Mucosa of descending colon (tissue), 3 donors: ENCODE results near the gene PIGBOS1. TPM values are rescaled to one million over a fixed set of nuclear protein-coding genes. Genes with fewer than 3 reads are reported as not detected.
"Not testable (repeated sequence)": the region's sequence is repeated elsewhere in the genome, so short reads cannot be mapped to it uniquely, and the experiment has no call there.

ENCODE experiments used
- ATAC-seq: fragments of 200-7000 bp; cut with Tn5 transposase; one replicate; pipeline ENCODE4 v1.9.1; 2020; ENCODE audit warnings: mild to moderate bottlenecking, moderate library complexity
- DNase-seq, 3 donors: peaks; one replicate each; pipeline ENCODE4 v3.0.0-alpha.2; 2020
- H3K36me3 ChIP-seq: fragments of 200-600 bp; one replicate; pipeline ENCODE4 v1.8.0; 2021; ENCODE audit warnings: low read depth, mild to moderate bottlenecking
- H3K4me1 ChIP-seq: fragments of 200-600 bp; one replicate; pipeline ENCODE4 v1.8.0; 2021; ENCODE audit warnings: low read depth, mild to moderate bottlenecking
- H3K4me3 ChIP-seq: fragments of 200-600 bp; one replicate; pipeline ENCODE4 v1.8.0; 2021; ENCODE audit warnings: mild to moderate bottlenecking
- H3K9me3 ChIP-seq: fragments of 200-600 bp; one replicate; pipeline ENCODE4 v1.8.0; 2021; ENCODE audit warnings: mild to moderate bottlenecking
- intact Hi-C, 2 donors: fragments of 100-400 bp; cut with DNase I in 1 of 2; cut with micrococcal nuclease in 1 of 2; formaldehyde crosslinking; loops; one replicate each; pipeline versions ENCODE4 v1.11.0 to v1.11.1; 2022; cut with DNase I, micrococcal nuclease
- total RNA-seq, 3 donors: library from RNA; stranded (reverse); fragmentation: NEBNext Ultra II Directional in 2 of 3; extraction: Animal tissue kit (Norgen Biotek cat#: 25700) in 2 of 3; gene quantifications; one replicate each; pipeline versions ENCODE4 v1.2.1 to v1.2.4, GENCODE V29; 2021 to 2023
- TF ChIP-seq, protein P1 (sequence below): fragments of 200-600 bp; IDR thresholded peaks from one replicate; pipeline ENCODE4 v1.8.0; 2022; ENCODE audit warnings: antibody characterized with exemption, mild to moderate bottlenecking
- donor health status: DM: no; HTN: no; CAD: no; lungs with moderate emphysema.
- donor health status: DM: no; HTN: no; CAD: no.
- donor health status: DM: no; HTN: yes; CAD: no.

PIGBOS1 gene
- total RNA-seq, 3 donors from 2014 or later: 7.7 to 11.0 (median 9.8) TPM

DNA sequence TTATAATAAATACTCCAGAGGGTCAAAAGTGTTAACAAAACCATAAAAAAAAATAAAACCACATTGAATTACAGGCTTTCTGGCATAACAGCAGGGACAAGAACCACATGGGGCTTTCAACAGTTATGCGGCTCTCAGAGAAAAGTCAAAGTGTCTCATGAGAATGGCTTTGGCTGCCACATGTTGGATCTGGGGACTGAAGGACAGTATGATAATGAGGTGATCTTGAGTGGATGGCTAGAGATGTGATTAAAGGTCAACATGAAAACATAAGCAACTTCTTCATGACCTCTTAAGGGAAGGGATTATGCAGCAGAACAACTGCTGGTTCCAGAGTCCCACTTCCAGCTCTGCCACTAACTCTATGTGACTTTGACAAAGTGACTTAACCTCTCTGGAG is 34.5 kb downstream of the PIGBOS1 start:
- intact Hi-C loops: no loop called here
- TF ChIP-seq, protein P1, sequence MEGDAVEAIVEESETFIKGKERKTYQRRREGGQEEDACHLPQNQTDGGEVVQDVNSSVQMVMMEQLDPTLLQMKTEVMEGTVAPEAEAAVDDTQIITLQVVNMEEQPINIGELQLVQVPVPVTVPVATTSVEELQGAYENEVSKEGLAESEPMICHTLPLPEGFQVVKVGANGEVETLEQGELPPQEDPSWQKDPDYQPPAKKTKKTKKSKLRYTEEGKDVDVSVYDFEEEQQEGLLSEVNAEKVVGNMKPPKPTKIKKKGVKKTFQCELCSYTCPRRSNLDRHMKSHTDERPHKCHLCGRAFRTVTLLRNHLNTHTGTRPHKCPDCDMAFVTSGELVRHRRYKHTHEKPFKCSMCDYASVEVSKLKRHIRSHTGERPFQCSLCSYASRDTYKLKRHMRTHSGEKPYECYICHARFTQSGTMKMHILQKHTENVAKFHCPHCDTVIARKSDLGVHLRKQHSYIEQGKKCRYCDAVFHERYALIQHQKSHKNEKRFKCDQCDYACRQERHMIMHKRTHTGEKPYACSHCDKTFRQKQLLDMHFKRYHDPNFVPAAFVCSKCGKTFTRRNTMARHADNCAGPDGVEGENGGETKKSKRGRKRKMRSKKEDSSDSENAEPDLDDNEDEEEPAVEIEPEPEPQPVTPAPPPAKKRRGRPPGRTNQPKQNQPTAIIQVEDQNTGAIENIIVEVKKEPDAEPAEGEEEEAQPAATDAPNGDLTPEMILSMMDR: no peak
- H3K36me3 ChIP-seq: no peaks in the 10 kb centered on the region
- no peak overlapping the region for H3K4me3 ChIP-seq
- ATAC-seq (no peak), DNase-seq (no peak)
- H3K4me1 ChIP-seq: peaks cover 13% of the 10 kb centered on the region
- no peaks in the 10 kb centered on the region for H3K9me3 ChIP-seq

DNA sequence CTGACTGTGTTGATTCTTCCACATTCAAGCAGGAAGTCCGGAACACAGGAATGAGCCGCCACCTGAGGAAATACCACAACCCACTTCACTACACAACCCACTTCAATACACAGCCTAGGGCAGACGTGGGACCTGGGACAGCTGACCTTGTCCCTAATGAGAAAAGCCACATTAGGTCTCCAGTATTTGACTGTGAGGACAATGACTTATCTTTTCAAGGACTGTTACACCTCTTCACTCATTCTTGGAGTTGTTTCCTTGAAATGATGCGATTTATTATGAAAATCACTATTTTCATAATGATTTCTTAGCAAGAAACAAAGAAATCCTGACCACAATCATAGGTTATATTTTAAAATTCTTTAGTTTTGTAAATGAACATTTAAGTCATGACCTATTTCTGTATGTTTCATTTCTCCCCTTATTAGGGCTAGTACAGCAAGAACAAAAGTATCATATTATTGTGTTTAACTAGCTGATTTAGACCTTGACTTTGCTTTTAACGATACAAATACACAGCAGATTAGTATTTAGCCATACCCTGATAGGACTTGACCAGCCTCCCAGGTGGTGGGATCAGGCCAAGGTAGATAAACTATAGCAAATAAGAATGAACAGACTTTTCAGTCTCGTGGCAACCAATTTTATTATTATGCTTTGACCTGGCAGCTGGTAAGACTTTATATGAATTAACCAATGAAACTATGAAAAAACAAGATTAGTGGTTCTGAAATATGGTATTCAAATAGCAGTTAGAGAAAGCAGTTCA is 35.4 kb downstream of the PIGBOS1 start:
- Histone ChIP-seq H3K36me3 (no peaks in the 10 kb centered on the region), H3K9me3 (no peaks in the 10 kb centered on the region), H3K4me1 (peaks cover 12% of the 10 kb centered on the region), H3K4me3 (no peak overlapping the region)
- no peak for DNase-seq
- ATAC-seq: no peak
- TF ChIP-seq, protein P1: no peak
- intact Hi-C loops: no loop called here

DNA sequence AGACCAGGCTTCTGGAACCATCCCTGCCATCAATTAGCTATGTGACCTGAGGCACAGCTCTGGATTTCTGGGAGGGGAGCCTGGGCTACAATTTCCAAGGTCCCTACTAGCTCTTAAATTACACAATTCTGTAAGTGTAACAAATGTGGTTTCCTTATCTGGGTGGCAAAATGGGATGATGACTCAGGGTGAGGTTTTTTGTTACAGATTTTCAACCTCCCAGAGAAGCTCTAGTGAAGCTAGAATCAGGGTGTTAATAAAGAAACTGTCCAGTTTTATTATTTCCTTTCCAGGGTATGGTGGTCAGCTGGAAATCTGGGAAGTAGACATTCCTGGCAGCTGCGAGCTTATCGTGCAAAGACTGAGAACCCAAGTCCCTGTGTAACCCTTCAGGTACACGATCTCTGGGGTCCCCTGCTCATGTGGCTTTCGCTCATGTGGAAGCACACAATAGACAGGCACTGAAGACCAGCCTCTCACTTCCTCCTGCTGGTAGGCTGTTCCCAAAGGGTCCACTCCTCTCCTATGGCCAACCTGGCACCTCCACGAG is 36.6 kb downstream of the PIGBOS1 start:
- ATAC-seq: peak; percentile 44
- no peaks in the 10 kb centered on the region for H3K36me3 ChIP-seq
- no peak for DNase-seq
- intact Hi-C loops: no loop called here
- peaks cover 9% of the 10 kb centered on the region for H3K4me1 ChIP-seq
- H3K4me3 ChIP-seq: no peak overlapping the region
- TF ChIP-seq, protein P1: no peak
- H3K9me3 ChIP-seq: no peaks in the 10 kb centered on the region

DNA sequence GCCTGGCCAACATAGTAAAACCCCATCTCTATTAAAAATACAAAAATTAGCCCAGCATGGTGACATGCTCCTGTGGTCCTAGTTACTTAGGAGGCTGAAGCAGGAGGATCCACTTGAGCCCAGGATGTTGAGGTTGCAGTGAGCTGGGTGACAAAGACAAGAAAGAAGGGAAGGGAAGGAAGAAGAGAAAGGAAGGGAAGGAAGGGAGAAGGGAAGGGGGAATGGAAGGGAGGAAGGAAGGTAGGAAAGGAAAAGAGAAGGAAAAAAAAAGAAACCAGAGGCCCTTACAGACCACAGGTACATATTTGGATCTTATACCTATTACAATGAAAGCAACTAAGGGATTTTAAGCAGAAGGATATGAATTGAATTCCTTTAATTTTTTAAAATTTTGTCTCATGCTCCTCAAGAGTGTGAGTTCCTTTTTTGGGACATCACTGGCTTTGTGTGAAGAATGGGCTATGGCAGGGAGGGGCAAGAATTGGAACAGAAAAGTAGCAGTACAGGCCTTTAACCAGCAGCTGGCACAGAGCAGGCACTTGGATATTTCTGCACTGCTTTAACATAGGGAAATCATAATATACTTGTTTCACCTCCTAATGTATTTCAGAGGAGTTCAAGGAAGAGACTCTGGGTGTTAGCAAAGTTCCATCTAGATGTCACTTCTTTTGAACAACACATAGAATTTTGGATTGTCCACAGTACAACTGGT is 37.2 kb downstream of the PIGBOS1 start:
- Histone ChIP-seq H3K4me3 (no peak overlapping the region), H3K36me3 (no peaks in the 10 kb centered on the region), H3K4me1 (peaks cover 9% of the 10 kb centered on the region), H3K9me3 (no peaks in the 10 kb centered on the region)
- TF ChIP-seq, protein P1: no peak
- intact Hi-C loops: no loop called here
- DNase-seq (no peak), ATAC-seq (no peak)

DNA sequence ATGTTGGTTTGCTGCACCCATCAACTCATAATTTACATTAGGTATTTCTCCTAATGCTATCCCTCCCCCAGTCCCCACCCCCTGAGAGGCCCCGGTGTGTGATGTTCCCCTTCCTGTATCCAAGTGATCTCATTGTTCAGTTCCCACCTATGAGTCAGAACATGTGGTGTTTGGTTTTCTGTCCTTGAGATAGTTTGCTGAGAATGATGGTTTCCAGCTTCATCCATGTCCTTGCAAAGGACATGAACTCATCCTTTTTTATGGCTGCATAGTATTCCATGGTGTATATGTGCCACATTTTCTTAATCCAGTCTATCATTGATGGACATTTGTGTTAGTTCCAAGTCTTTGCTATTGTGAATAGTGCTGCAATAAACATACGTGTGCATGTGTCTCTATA is 38.3 kb downstream of the PIGBOS1 start:
- H3K36me3 ChIP-seq, ATAC-seq, H3K4me1 ChIP-seq, intact Hi-C loops, H3K4me3 ChIP-seq, DNase-seq, H3K9me3 ChIP-seq: not testable (repeated sequence)

DNA sequence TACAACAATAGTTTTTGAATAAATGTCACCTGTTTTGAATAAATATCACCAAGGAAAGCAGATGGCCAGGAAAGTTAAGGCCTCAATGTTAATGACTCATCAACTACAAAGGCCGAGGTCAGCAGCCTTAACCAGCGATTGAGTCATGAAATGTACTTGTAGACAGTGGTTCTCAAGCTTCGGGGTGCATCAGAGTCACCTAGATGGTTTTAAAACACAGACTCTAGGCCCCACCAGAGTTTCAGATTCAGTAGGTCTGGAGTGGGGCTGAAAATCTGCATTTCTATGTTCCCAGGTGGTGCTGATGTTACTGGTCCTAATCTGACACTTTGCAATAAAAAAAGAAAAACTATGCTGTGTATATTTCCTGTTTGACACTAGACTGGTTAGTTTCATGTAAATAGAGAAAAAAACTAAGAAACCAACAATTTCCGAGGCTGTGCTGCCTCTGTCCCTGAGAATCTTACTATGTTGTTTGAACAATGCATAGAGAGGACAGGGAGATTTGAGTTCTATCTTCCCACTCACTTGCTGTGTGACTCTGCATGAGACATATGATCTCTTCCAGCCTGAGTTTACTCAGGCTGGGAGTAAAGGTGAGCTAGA is 39.1 kb downstream of the PIGBOS1 start:
- Histone ChIP-seq H3K9me3 (no peaks in the 10 kb centered on the region), H3K4me3 (no peak overlapping the region), H3K4me1 (peaks cover 9% of the 10 kb centered on the region), H3K36me3 (no peaks in the 10 kb centered on the region)
- peak; percentile 73 for ATAC-seq
- DNase-seq: no peak
- intact Hi-C loops: no loop called here
- TF ChIP-seq, protein P1: no peak
